Neural crest cell (in vitro differentiated cells): ENCODE measurements around the gene ARHGAP28. TPM values are rescaled to one million over a fixed set of nuclear protein-coding genes. Genes with fewer than 3 reads are reported as not detected.
"Not testable (repeated sequence)": the region's sequence is repeated elsewhere in the genome, so short reads cannot be mapped to it uniquely, and the experiment has no call there.

Source experiments
- DNase-seq: peaks from one replicate; pipeline ENCODE4 v3.0.0; 2021; ENCODE audit warnings: low read depth, mixed read lengths, low spot score
- H3K27ac Mint-ChIP-seq: one replicate; pipeline ENCODE4 v1.8.0; 2021; ENCODE audit warnings: mild to moderate bottlenecking, mixed read lengths; ENCODE audit not compliant: unreplicated experiment
- H3K27me3 Mint-ChIP-seq: 2 replicates; pipeline ENCODE4 v1.8.0; 2021; ENCODE audit warnings: low read depth, mild to moderate bottlenecking, mixed read lengths
- H3K36me3 Mint-ChIP-seq: 2 replicates; pipeline ENCODE4 v1.8.0; 2021; ENCODE audit warnings: low read depth, mild to moderate bottlenecking, mixed read lengths
- H3K4me1 Mint-ChIP-seq: 2 replicates; pipeline ENCODE4 v1.8.0; 2021; ENCODE audit warnings: mixed read lengths
- H3K4me3 Mint-ChIP-seq: one replicate; pipeline ENCODE4 v1.8.0; 2021; ENCODE audit warnings: mild to moderate bottlenecking, mixed read lengths
- H3K9me3 Mint-ChIP-seq: 2 replicates; pipeline ENCODE4 v1.8.0; 2021; ENCODE audit warnings: mixed read lengths
- CTCF ChIP-seq: fragments of 200-600 bp; sonication (generic); conservative IDR thresholded peaks from 2 replicates; pipeline ENCODE4 v1.5.0; 2021; ENCODE audit warnings: antibody characterized with exemption, mild to moderate bottlenecking
- total RNA-seq: library from RNA; stranded (reverse); gene quantifications from 2 replicates; pipeline ENCODE4 v1.2.1, GENCODE V29; 2021

The ARHGAP28 gene
- total RNA-seq, 1 donor from 2014 or later = 20.2 TPM

DNA sequence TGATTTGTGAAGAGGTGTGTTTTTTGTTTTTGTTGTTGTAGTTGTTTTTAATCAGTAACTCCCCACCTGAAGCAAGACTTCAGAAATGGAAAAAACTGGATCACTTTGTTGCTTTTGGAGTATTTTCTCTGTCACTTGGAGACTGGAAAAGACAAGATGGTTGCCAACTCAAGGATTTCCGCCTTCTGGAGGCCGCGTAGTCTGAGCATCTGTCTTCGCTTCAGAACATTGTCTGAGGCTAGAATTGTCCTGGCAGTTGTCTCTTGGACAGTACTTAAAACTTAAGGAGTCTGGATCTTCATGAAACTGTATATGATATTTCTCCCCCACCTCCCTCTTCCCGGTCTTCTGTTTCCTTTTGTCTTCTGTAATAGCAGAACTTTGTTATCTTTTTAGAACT, 67.7 kb downstream of the ARHGAP28 start:
- Mint-ChIP-seq H3K27me3 (no peaks in the 10 kb centered on the region), H3K4me1 (peaks cover 4% of the 10 kb centered on the region), H3K27ac (no peak overlapping the region), H3K36me3 (peaks cover 17% of the 10 kb centered on the region), H3K9me3 (peaks cover 14% of the 10 kb centered on the region), H3K4me3 (no peak overlapping the region)
- DNase-seq = no peak
- no peak for TF ChIP-seq CTCF

GRCh38 chr18:6798896-6799295, 69.4 kb downstream of the ARHGAP28 start:
- no peak overlapping the region for H3K4me3 Mint-ChIP-seq
- H3K9me3 Mint-ChIP-seq = peaks cover 17% of the 10 kb centered on the region
- H3K36me3 Mint-ChIP-seq = peaks cover 20% of the 10 kb centered on the region
- H3K27ac Mint-ChIP-seq = no peak overlapping the region
- H3K4me1 Mint-ChIP-seq = no peaks in the 10 kb centered on the region
- H3K27me3 Mint-ChIP-seq = no peaks in the 10 kb centered on the region
- DNase-seq = no peak
- no peak for TF ChIP-seq CTCF

- H3K27me3 Mint-ChIP-seq, DNase-seq, H3K4me3 Mint-ChIP-seq, H3K27ac Mint-ChIP-seq, H3K4me1 Mint-ChIP-seq: not testable (repeated sequence)
- H3K9me3 Mint-ChIP-seq = peaks cover 17% of the 10 kb centered on the region
- peaks cover 20% of the 10 kb centered on the region for H3K36me3 Mint-ChIP-seq
Observed at GRCh38 chr18:6800309-6800708, 70.8 kb downstream of the ARHGAP28 start.

DNA sequence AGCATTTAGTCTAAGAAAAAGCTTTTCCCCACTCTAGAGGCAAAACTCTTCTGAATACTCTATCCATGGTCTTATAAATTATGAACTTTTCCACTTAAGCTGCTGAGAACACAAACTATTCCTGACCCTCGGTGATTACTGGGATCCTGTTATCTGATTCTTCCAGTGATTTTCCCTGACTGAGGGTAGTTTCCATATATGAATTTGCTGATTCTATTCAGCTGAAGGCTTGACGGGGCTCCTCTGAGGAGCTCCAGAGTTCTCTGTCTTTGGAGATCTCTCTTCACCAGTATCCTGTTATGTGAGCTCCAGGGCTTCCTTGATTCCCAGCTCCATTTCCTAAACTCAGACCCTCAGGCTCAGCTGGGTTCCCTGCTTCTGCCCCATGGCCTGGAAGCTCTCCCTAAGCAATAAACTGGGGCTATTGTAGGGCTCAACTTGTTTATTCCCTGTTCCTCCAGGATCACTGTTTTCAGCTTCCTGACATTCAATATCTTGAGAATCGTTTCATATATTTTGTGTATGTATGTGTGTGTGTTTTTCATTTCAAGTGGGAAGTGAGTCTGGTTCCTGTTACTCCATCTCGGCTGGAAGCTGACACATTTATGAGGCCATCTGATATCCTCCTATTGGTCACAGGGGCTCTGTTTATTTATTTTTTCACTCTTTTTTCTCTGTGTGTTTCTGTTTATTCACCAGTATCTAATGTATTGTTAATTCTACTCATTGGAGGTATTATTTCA, 78.2 kb downstream of the ARHGAP28 start:
- DNase-seq = no peak
- no peak overlapping the region for H3K4me3 Mint-ChIP-seq
- peaks cover 6% of the 10 kb centered on the region for H3K4me1 Mint-ChIP-seq
- H3K27ac Mint-ChIP-seq = no peak overlapping the region
- H3K36me3 Mint-ChIP-seq = peaks cover 3% of the 10 kb centered on the region
- peaks cover 5% of the 10 kb centered on the region for H3K9me3 Mint-ChIP-seq
- H3K27me3 Mint-ChIP-seq = no peaks in the 10 kb centered on the region
- no peak for TF ChIP-seq CTCF

- Mint-ChIP-seq H3K27ac (no peak overlapping the region), H3K4me1 (peaks cover 6% of the 10 kb centered on the region), H3K27me3 (no peaks in the 10 kb centered on the region)
Observed at GRCh38 chr18:6810191-6810590, 80.7 kb downstream of the ARHGAP28 start.

More at GRCh38 chr18:6810191-6810590, 80.7 kb downstream of the ARHGAP28 start:
- no peak overlapping the region for H3K4me3 Mint-ChIP-seq
- no peak for TF ChIP-seq CTCF
- peaks cover 4% of the 10 kb centered on the region for H3K9me3 Mint-ChIP-seq
- DNase-seq = no peak
- peaks cover 2% of the 10 kb centered on the region for H3K36me3 Mint-ChIP-seq
